Activated CD4-positive, alpha-beta T cell treated with anti-CD3 and anti-CD28 coated beads, Interleukin-2, amount 10 ng/mL, durations not matched to agents 24 days and 14 days (primary cell): ENCODE results near the gene HES1. TPM values are rescaled to one million over a fixed set of nuclear protein-coding genes. Genes with fewer than 3 reads are reported as not detected.

Experiments
- DNase-seq: peaks from one replicate; pipeline ENCODE4 v3.0.0; 2022
- H3K27ac Mint-ChIP-seq: one replicate; pipeline ENCODE4 v1.8.0; 2022; ENCODE audit warnings: mild to moderate bottlenecking, mixed read lengths
- H3K27me3 Mint-ChIP-seq: one replicate; pipeline ENCODE4 v1.8.0; 2022; ENCODE audit warnings: mixed read lengths
- H3K36me3 Mint-ChIP-seq: one replicate; pipeline ENCODE4 v1.8.0; 2022; ENCODE audit warnings: low read depth, mild to moderate bottlenecking, mixed read lengths
- H3K4me1 Mint-ChIP-seq: one replicate; pipeline ENCODE4 v1.8.0; 2021; ENCODE audit warnings: mixed read lengths
- H3K4me3 Mint-ChIP-seq: one replicate; pipeline ENCODE4 v1.8.0; 2022; ENCODE audit warnings: mild to moderate bottlenecking, moderate library complexity, mixed read lengths
- H3K9me3 Mint-ChIP-seq: one replicate; pipeline ENCODE4 v1.8.0; 2021; ENCODE audit warnings: mixed read lengths
- intact Hi-C: fragments of 100-400 bp; cut with micrococcal nuclease; formaldehyde crosslinking; loops from one replicate; pipeline ENCODE4 v1.15.1; 2023
- total RNA-seq: library from RNA; stranded (reverse); gene quantifications from 2 replicates; pipeline ENCODE4 v1.2.3, GENCODE V29; 2022

Gene HES1
- total RNA-seq, 1 donor from 2014 or later = 1.2 TPM

GRCh38 chr3:194167480-194168282, 31.7 kb downstream of the HES1 start:
- H3K4me3 Mint-ChIP-seq = no peak overlapping the region
- DNase-seq = no peak
- H3K4me1 Mint-ChIP-seq = peaks cover 2% of the 10 kb centered on the region
- intact Hi-C loops = no loop called here
- no peaks in the 10 kb centered on the region for H3K36me3 Mint-ChIP-seq
- no peaks in the 10 kb centered on the region for H3K9me3 Mint-ChIP-seq
- H3K27me3 Mint-ChIP-seq = peaks cover 52% of the 10 kb centered on the region
- no peak overlapping the region for H3K27ac Mint-ChIP-seq

- Mint-ChIP-seq H3K27me3 (peaks cover 47% of the 10 kb centered on the region), H3K4me3 (no peak overlapping the region)
These were observed 33.0 kb downstream of the HES1 start for GRCh38 chr3:194168994-194169393.

GRCh38 chr3:194169595-194169994, 33.6 kb downstream of the HES1 start:
- Mint-ChIP-seq H3K9me3 (no peaks in the 10 kb centered on the region), H3K36me3 (no peaks in the 10 kb centered on the region), H3K27ac (no peak overlapping the region), H3K4me1 (peaks cover 2% of the 10 kb centered on the region), H3K27me3 (peaks cover 43% of the 10 kb centered on the region), H3K4me3 (no peak overlapping the region)
- intact Hi-C loops = no loop called here
- DNase-seq = no peak

More at GRCh38 chr3:194168994-194169393, 33.0 kb downstream of the HES1 start:
- H3K9me3 Mint-ChIP-seq = no peaks in the 10 kb centered on the region
- H3K36me3 Mint-ChIP-seq = no peaks in the 10 kb centered on the region
- H3K4me1 Mint-ChIP-seq = peaks cover 2% of the 10 kb centered on the region
- intact Hi-C loops = no loop called here
- DNase-seq = no peak
- no peak overlapping the region for H3K27ac Mint-ChIP-seq

- intact Hi-C loops = no loop called here
- Mint-ChIP-seq H3K27me3 (peaks cover 35% of the 10 kb centered on the region), H3K4me1 (peaks cover 2% of the 10 kb centered on the region), H3K36me3 (no peaks in the 10 kb centered on the region), H3K4me3 (no peak overlapping the region), H3K27ac (no peak overlapping the region), H3K9me3 (no peaks in the 10 kb centered on the region)
- DNase-seq = no peak
These were observed 34.8 kb downstream of the HES1 start for GRCh38 chr3:194170793-194171192.

- Mint-ChIP-seq H3K27me3 (peaks cover 21% of the 10 kb centered on the region), H3K4me3 (no peak overlapping the region), H3K27ac (no peak overlapping the region), H3K9me3 (no peaks in the 10 kb centered on the region), H3K36me3 (no peaks in the 10 kb centered on the region), H3K4me1 (peaks cover 4% of the 10 kb centered on the region)
- DNase-seq = no peak
- intact Hi-C loops = no loop called here
These were observed 38.5 kb downstream of the HES1 start for GRCh38 chr3:194174406-194174805.

- Mint-ChIP-seq H3K27ac (no peak overlapping the region), H3K9me3 (no peaks in the 10 kb centered on the region), H3K27me3 (peaks cover 19% of the 10 kb centered on the region), H3K4me1 (peaks cover 4% of the 10 kb centered on the region), H3K36me3 (no peaks in the 10 kb centered on the region), H3K4me3 (no peak overlapping the region)
- intact Hi-C loops = no loop called here
- no peak for DNase-seq
These were observed 39.0 kb downstream of the HES1 start for GRCh38 chr3:194174980-194175379.

- H3K36me3 Mint-ChIP-seq = no peaks in the 10 kb centered on the region
- H3K27ac Mint-ChIP-seq = peak overlapping the region; percentile 27
- no peaks in the 10 kb centered on the region for H3K9me3 Mint-ChIP-seq
- intact Hi-C loops = no loop called here
- H3K4me3 Mint-ChIP-seq = no peak overlapping the region
- H3K4me1 Mint-ChIP-seq = peaks cover 4% of the 10 kb centered on the region
- no peak for DNase-seq
- H3K27me3 Mint-ChIP-seq = peaks cover 19% of the 10 kb centered on the region
These were observed 40.5 kb downstream of the HES1 start for GRCh38 chr3:194176274-194176991.

- peaks cover 4% of the 10 kb centered on the region for H3K4me1 Mint-ChIP-seq
- intact Hi-C loops = no loop called here
- no peaks in the 10 kb centered on the region for H3K36me3 Mint-ChIP-seq
- no peak overlapping the region for H3K27ac Mint-ChIP-seq
- DNase-seq = no peak
- peaks cover 19% of the 10 kb centered on the region for H3K27me3 Mint-ChIP-seq
- H3K9me3 Mint-ChIP-seq = no peaks in the 10 kb centered on the region
- no peak overlapping the region for H3K4me3 Mint-ChIP-seq
These were observed 41.2 kb downstream of the HES1 start for GRCh38 chr3:194177141-194177540.

- peaks cover 21% of the 10 kb centered on the region for H3K27me3 Mint-ChIP-seq
These were observed 42.2 kb downstream of the HES1 start for GRCh38 chr3:194178128-194178527.

GRCh38 chr3:194178669-194179068, 42.7 kb downstream of the HES1 start:
- Mint-ChIP-seq H3K4me3 (no peak overlapping the region), H3K4me1 (peaks cover 4% of the 10 kb centered on the region), H3K27me3 (peaks cover 21% of the 10 kb centered on the region), H3K27ac (no peak overlapping the region), H3K9me3 (no peaks in the 10 kb centered on the region), H3K36me3 (no peaks in the 10 kb centered on the region)
- intact Hi-C loops = no loop called here
- no peak for DNase-seq

More at GRCh38 chr3:194178128-194178527, 42.2 kb downstream of the HES1 start:
- no peaks in the 10 kb centered on the region for H3K9me3 Mint-ChIP-seq
- H3K4me3 Mint-ChIP-seq = no peak overlapping the region
- intact Hi-C loops = no loop called here
- no peaks in the 10 kb centered on the region for H3K36me3 Mint-ChIP-seq
- peaks cover 4% of the 10 kb centered on the region for H3K4me1 Mint-ChIP-seq
- DNase-seq = no peak
- no peak overlapping the region for H3K27ac Mint-ChIP-seq

- intact Hi-C loops = no loop called here
- H3K4me3 Mint-ChIP-seq = no peak overlapping the region
- no peaks in the 10 kb centered on the region for H3K9me3 Mint-ChIP-seq
- peaks cover 17% of the 10 kb centered on the region for H3K27me3 Mint-ChIP-seq
- peaks cover 4% of the 10 kb centered on the region for H3K4me1 Mint-ChIP-seq
- no peaks in the 10 kb centered on the region for H3K36me3 Mint-ChIP-seq
- no peak overlapping the region for H3K27ac Mint-ChIP-seq
- DNase-seq = no peak
These were observed 44.6 kb downstream of the HES1 start for GRCh38 chr3:194180570-194180969.

- no peaks in the 10 kb centered on the region for H3K9me3 Mint-ChIP-seq
- H3K27me3 Mint-ChIP-seq = peaks cover 16% of the 10 kb centered on the region
- DNase-seq = no peak
- H3K27ac Mint-ChIP-seq = no peak overlapping the region
- no peaks in the 10 kb centered on the region for H3K36me3 Mint-ChIP-seq
- no peak overlapping the region for H3K4me3 Mint-ChIP-seq
- intact Hi-C loops = no loop called here
- H3K4me1 Mint-ChIP-seq = peaks cover 2% of the 10 kb centered on the region
These were observed 45.9 kb downstream of the HES1 start for GRCh38 chr3:194181612-194182529.

- Mint-ChIP-seq H3K27me3 (peaks cover 12% of the 10 kb centered on the region), H3K4me1 (peaks cover 3% of the 10 kb centered on the region), H3K4me3 (no peak overlapping the region), H3K27ac (no peak overlapping the region), H3K36me3 (no peaks in the 10 kb centered on the region), H3K9me3 (no peaks in the 10 kb centered on the region)
- DNase-seq = no peak
- intact Hi-C loops = no loop called here
These were observed 47.3 kb downstream of the HES1 start for GRCh38 chr3:194183271-194183670.
